ENCODE measurements around the gene CHRNA1.

Gene CHRNA1

DNA sequence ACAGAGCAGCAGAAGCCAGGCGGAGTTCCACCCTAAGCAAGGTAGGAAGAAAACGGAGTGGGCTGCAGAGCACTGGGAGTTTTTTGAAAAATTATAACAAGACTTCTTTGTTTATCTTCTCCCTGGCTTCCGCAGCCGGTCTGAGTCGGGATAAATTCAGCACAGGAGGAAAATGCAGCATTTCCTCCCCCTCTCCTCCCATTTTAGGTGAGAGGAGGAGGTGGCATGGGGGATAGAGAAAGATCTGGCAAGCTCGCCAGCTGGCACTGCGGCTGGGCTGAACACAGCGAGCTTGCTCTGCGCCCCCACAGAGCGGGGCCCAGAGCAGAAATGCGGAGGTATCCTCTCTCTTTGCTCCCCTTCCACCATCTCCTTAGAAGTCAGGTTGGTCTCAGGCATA, 17.7 kb upstream of the CHRNA1 start:
- no peak for DNase-seq (ENCODE audit: low spot score)

DNA sequence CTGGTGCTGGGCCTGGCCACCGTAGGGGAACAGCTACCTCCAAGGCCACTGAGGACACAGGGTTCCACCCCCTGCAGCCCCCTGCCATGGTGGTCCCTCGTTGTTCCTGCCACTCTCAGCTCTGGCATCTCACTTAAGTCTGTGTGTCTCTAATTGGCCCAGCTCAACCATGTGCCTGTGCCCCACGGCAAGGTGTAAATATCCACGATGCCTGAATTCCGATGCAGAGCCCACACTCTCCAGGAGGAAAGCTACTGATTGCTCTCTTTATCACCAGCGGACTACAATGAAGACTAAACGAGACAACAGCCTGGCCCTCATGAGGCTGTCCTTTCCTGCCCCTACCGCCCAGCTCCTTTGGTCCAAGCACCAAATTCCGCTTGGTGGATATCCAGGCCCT, 17.0 kb upstream of the CHRNA1 start:
- DNase-seq (ENCODE audit: low spot score): no peak

DNA sequence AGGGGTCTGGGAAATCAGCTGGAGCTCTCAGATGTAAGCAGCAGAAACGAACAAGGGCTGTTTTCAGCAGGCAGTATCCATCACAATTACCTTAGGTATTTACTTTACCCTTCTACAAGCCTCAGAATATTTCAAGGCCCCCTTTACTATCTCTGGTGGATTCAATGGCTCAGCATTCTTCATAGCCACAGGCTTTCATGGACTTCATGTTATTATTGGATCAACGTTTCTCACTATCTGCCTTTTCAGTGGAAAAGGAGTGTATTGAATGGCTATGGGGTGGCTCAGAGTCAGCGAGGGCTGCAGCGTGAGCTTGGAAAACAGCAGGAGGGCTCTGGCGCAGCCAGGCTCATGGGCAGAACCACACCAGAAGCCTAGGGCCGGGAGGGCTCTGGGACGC, 16.6 kb upstream of the CHRNA1 start:
- no peak for DNase-seq (ENCODE audit: low spot score)

DNA sequence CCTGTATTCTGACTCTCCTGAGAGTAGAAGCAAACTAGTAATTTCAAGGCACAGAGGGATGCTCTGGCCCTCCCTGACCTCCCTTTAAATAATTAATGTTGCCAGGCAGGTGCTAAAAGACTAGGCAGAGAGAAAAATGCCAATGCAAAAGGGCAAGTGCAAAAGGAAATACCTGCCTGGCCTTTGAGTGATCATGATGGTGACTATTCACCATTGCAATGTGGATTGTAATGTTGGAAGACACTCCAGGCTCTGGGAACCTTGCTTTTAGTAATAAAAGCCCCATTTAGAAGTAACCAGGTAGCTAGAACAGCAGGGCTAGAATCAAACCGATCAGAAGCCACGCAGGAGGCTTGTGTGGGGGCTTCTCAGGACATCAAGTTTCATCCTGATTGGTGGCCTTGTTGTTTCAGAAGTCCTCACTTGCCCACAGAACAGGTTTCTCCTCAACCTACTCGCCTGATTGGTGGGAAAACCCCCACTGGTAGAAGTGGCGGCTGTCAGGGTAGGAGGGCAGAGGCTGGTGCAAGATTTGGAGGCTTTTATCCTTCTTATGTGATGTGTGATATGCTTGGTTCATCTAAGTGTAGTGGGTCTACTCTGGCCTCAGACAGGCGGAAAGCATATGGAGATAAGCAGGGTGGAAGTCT, 16.0 kb upstream of the CHRNA1 start:
- no peak for DNase-seq (ENCODE audit: low spot score)

DNA sequence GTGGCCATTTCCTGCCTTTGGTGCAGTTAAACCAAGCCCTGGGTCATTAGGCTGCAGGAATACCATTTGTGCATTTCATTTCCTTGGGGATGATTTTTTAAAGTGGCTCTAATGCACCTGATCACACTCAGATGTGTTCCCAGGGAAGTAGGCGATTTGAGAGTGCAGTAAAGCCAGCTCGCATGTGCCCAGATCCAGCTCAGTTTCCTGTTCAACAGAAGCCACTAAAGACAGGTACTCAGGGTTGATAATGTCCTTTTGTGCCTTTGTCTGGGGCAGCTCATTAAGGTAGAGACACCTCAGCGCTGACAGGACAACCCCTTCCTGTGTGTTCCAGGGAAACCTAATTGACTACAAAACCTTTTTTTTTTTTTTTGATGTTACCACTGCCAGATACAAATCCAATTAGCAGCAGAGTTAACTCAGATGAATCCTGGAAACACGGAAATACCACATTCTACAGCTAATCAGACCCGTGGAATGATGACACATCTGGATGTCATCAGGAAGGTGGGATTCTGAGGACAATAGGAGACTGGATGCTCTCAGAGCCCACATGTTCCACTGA, 15.2 kb upstream of the CHRNA1 start:
- no peak for DNase-seq (ENCODE audit: low spot score)

DNA sequence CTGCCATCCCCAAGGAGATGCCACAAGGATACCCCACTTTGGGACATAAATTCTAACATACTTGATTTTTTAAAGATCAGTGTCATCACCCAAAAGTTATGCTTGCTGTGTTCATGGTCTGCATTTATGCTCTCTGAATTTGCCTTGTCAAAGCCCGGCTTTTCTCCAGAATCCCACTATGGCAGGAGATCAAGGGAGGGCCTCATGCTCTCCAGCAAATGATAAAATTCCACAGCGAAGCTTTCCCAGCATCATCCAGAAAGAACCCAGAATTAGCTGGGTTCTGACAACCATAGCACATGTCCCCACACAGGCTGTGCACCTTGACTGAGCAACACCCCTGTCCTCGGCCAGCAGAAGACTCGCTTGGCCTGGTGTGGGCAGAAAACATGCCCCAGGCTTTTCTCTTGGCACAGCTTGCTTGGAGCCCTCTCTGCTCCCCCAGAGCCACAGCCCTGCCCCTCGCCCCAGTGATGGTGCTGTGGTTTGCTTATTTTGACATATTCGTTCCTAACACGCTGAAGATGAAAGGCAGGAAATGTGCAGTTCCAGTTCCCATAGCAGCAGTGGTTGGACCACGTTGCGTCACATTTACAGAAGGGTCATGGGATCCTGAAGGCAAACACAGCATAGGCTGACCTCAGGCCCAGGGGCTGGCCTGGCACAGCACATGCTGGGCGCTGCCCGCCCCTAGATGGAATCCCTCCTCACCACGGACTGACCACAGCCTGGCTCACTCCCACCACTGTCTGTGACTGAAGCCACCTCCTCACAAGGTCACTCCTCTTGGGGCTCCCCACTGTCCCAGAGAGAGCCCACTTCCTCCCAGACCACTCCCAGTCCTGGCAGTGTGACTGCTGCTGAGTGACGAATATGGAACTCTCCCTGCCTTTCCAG, 14.1 kb upstream of the CHRNA1 start:
- peak; percentile 62 for DNase-seq (ENCODE audit: low spot score)

DNA sequence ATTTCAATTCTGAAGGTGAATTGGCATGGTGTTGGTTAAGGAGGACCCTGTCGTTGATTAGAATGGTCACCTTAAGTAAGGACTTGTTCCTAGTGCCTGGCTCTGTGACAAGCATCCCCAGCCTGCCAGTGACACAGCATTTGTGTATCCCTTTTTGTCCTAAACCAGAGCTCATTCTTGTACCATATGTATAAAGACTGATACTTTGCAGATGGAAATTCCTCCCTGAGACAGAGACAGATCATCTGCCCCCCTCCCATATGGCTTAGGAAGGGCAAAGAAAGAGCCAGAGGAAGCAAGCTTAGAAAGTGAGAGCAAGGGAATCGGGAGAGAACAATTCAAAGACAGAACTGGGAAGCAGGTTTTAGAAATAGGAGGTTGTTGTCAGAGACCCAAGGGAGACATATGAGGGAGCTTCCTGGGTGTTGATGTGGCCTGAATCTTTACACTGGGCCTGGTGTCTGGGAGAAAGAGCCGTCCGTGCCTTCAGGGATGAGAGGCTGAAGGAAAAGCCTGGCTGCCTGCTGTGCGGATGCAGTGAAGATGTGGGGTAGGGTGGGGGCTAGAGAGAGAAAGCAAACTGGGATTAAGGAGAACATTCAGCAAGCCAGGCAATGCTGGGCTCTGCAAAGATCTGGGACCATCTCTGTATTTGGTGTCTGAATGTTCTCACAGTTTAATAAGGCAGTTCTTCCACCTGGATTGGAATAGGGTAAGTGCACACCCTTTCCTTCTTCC, 13.2 kb upstream of the CHRNA1 start:
- no peak for DNase-seq (ENCODE audit: low spot score)

DNA sequence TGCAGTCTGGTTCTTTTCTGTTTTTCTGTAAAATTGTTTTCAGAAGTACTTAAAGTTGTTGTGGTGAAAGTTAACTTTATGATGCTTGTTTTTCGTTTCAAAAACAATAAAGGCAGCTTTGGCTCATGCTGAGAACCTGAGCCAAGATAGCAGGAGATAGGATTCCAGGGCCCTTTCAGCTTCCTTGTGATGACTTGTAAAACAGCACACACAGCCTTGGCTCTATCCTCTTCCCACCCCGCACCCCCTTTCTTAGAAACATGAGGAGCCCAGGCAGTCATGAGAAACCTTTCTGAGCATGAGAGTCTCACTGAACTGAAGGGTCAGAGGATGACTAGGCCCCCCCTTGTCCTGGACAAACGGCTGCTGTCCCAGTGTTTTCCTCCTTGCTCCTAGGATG, 12.4 kb upstream of the CHRNA1 start:
- DNase-seq (ENCODE audit: low spot score): no peak

DNA sequence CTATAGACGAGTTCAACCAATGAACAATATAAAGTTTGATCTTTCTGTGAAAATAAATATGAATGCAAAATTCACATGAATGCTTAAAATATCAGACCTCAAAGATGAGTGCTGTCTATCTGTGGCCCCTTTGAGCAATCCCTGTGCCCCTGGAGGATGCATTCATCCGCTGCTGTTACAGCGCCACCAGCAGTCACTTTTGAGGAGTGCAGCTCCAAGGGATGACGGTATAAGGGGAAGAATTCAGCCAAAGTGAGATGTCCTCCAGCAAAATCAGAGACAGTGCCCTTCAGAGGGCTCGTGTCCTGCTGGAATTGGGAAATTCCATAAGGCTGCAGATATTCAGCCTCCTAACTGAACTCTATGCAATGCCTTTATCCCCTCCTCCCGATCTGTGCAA, 12.0 kb upstream of the CHRNA1 start:
- DNase-seq (ENCODE audit: low spot score): no peak

DNA sequence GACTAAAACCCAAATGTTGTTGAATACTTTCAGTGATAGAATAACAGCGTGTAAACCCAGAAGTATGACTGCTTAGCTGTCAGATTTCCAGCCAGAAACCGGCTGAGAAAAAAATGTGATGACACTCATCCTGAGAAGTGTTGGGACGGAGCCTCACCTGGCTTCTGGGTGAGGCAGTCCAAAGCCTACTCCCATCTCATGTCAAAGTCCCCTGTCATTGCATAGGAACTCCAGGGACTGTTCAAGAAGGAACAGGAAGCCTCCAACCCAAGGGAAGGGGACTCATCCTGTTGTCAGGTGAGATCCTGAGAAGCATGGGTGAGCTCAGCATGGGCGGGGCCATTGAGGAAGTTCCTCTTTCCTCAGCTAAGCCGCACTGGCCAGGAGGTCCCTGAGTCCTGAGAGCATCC, 11.3 kb upstream of the CHRNA1 start:
- DNase-seq (ENCODE audit: low spot score): no peak

DNA sequence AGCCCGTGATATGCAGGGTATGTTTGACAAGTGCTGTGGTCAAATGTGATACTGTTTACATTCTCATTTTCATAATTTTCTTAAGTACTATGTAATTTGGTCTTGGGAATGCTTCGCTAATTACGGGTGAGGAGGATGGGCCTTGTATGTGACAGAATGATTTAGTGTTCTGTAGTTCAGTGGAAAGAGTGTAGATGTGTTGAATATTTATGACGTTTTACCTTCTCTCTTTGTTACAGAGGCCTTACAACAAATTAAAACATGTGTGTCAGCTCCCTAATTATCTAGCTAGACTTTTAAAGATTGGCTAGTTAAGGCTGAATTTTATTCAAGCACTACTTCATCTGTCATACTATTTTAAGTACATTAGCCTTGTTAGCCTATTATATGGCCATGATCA, 10.6 kb upstream of the CHRNA1 start:
- no peak for DNase-seq (ENCODE audit: low spot score)

DNA sequence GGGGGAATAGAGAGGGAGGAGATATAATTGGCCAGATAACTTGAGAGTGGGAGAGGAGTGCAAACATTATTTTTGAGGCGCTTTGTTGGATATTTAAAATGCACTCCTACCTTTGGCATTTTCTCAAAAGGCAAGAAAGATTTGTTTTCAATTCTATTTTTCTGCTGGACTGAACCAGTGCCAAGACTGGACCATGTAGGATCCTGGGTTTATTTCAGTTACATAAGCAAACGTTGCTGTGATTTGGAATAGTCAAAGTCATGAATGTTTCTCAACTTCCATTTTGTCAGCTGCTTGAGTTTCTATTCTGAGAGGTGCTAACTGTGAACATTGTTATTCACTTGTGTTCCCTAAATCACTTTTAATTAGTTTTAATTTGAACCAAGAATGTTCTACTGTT, 8.9 kb upstream of the CHRNA1 start:
- DNase-seq (ENCODE audit: low spot score): no peak

DNA sequence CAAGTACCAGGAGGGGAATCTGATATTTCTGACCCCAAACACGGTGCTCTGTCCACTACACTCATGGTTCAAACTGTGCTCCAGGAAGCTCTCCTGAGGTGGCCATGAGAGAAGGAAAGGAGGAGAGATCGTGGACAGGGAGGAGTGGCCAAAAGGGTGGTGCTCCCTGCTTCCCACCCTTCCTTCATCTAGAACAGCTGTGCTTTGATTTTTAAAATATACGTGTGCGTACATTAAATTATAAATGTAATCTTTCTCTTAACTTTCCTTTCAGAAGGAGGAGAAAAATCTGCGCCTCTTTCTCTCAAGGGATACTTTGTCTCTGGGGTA, 8.2 kb upstream of the CHRNA1 start:
- DNase-seq (ENCODE audit: low spot score): no peak

DNA sequence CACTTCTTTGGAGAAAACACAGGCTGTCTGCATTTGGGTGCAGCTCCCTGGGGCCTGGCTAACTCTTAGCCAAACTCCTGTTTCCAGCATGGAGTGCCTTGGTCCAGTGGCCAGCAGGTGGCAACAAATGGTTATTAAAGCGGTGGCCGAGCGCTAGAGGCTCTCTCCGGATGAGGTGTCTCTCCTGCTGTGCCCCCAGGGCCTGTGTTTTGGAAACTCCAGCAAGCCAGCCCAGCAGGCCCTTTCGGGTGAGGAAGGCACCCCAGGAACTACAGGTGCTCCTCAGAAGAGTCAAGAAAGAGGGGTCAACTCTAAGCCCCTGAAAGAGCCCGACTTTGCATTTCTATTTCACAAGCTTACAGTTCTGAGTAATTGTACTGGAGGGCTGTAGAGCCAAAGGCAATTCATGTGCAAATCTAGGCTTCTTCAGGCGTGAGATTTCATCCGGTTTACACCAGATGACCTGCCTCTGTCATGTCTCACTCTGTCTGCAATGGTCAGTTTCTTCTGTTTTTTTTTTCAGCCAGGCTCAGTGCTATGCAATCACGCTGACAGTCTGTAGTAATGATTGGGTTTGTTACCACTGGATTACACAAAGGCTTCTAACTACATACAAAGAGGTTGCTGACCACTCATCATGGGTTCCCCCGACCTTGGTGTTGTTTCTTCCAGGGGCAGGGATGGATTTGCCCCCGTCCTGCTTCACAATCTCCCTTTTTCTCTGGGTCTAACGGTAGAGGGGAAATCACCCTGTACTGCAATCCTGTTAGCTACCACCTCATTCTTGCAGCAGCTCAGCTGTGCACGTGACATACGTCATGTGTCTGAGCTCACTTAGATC, 7.6 kb upstream of the CHRNA1 start:
- DNase-seq (ENCODE audit: low spot score): peak; percentile 30

DNA sequence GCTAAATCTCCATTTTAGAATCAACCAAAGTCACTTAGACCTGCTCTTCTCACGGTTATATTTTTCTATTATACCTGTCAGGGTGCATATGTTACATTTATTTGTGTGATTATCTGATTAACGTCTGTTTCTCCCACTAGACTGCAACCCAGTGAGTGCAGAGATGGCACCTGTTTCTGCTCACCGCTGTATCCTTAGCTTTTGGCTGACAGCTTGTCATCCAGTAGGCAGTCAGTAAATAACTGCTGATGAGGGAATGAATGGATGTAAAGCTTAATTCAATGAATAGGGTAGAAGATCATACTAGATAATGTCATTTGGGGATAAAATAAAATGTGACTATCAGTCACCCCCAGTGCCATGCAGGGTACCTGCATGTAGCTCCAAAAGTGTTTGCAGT, 6.9 kb upstream of the CHRNA1 start:
- no peak for DNase-seq (ENCODE audit: low spot score)

DNA sequence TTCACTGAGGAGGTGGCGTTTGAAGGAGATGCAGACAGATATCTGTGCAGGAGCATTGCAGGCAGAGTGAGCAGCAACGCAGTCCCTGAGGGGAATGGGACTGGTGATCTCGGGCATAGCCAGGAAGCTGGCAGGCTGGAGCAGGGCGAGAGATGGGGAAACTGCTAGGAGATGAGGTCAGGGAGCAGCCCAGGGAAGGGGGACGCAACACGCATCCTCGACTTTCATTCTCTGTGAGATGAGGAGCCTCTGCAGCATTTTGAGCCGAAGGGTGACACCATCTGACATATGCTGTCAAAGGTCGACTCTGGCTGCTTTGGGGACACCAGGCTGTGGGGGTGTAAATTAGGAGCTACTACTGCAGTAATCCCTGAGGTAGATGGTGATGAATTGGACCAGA, 4.3 kb upstream of the CHRNA1 start:
- DNase-seq (ENCODE audit: low spot score): no peak

DNA sequence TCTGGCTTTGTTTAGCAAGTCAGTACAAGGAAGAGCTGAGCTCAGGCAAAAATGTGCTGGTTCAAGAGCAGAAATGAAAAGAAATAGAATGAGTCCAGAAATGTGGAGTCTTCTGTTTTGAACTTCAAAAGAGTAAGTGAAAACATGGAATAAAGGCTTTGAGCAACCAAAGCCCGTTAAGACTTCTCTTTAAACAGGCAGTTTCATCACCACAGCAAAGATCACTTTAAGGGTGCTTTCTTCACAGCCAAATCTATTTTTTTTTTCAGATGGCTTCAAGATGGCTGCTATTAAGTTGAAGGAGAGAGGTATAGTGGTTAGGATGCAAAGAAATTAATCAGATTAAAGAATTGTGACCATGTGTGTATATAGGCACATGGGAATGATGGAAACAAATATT, 2.0 kb upstream of the CHRNA1 start:
- DNase-seq (ENCODE audit: low spot score): no peak

DNA sequence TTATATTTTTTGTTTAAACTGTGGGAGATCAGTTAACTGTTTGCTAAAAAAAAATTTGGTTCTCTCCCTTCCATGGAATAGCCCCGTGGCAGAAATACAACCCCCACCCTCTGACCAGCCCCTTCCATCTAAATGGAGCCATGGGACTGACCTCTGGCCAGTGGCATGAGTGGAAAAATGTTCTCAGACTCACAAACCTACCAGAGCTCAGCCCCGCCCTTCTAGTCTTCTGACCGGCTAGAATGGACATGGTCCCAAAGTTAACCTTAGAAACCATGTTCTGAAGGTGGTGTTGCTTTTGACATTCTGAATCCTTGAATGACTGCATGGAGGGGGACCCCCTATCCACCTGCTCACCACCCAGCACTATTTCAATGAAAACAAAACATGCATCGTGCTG, 1.3 kb upstream of the CHRNA1 start:
- no peak for DNase-seq (ENCODE audit: low spot score)

DNA sequence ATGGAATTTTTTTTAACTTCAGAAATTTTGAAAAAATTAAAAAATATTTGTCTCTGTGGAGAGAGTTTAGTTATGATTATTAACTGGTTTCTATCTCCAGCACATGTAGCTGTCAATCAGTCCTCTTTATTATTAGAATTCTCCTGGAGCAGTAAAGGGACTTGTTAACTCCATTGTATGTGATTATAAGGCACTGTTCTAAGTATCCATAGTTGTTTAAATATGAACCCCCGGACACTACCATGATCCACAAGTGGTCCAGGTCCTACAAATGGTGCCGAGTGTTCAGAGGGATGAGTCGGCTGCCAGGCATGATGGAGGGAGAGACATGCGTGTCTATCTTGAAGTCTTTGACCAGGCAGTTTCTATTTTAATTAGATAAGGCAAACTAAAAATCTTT, 492 bp downstream of the CHRNA1 start:
- no peak for DNase-seq (ENCODE audit: low spot score)

DNA sequence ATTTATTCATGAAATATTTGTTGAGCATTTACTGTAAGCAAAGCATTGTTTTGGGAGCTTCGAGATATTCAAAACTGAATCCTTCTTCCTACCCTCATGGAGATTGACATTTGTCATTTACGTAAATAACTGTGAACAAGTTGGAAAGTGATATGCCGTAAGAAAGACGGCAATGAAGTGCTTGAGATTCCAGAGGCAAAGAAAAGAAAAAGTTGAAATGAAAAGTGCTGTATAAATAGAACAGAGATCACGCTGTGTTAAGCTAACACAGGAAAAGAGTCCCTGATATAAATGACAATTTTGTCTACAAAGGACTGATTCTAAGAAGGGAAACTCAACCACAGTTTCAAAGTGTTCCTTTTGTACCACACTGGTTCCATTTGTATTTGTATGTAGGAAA, 1.8 kb downstream of the CHRNA1 start:
- DNase-seq (ENCODE audit: low spot score): no peak

DNA sequence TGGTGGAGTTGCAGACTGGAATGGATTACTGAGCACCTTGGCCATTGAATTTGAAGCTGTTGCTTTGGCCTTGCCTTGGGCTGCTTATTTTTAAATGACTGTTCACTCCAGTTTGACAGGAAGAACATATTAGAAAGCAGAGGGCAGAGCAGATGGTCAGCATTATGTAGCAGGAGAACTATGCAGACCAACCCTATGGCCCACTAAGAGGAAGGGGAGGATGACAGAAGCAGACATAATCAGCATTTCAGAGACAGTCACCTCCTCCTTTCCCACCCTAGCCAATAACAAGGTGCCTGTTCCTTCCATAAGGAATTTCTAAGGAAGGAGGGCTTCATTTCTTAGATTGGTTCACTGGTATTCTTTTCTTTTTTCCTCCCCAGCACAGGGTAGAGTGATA, 2.4 kb downstream of the CHRNA1 start:
- DNase-seq (ENCODE audit: low spot score): no peak

Data from CD4-positive, alpha-beta T cell treated with Interleukin-2 at 100 ng/mL for 4 hours (primary cell).